GM23338 (cell line): Measurements from ENCODE around the gene LAMTOR4. TPM values are rescaled to one million over a fixed set of nuclear protein-coding genes. Genes with fewer than 3 reads are reported as not detected.
A peak's percentile ranks its signal among the peaks of the same experiment; 100 is the strongest.

Experiments
- ATAC-seq: fragments of 200-7000 bp; cut with Tn5 transposase; 3 replicates; pipeline ENCODE4 v1.9.1; 2020
- DNase-seq: peaks from one replicate; pipeline ENCODE4 v3.0.0-alpha.2; 2015; ENCODE audit warnings: low spot score
- H2AFZ ChIP-seq: fragments of 200-600 bp; sonication (generic); 2 replicates; pipeline ENCODE4 v1.8.0; 2016; ENCODE audit warnings: antibody characterized with exemption, mild to moderate bottlenecking, moderate library complexity
- H3F3A ChIP-seq: fragments of 200-600 bp; sonication (generic); replicated peaks from 2 replicates; pipeline ENCODE4 v1.8.0; 2017; ENCODE audit warnings: antibody characterized with exemption, mixed run types, low read depth
- H3K27ac ChIP-seq: fragments of 200-600 bp; sonication (generic); 2 replicates; pipeline ENCODE4 v1.6.1; 2016; ENCODE audit warnings: low read depth
- H3K27me3 ChIP-seq: fragments of 200-600 bp; sonication (generic); 2 replicates; pipeline ENCODE4 v1.8.0; 2016; ENCODE audit warnings: mild to moderate bottlenecking, mixed run types, moderate library complexity; ENCODE audit not compliant: insufficient read depth
- H3K36me3 ChIP-seq: fragments of 200-600 bp; sonication (generic); 2 replicates; pipeline ENCODE4 v1.8.0; 2016; ENCODE audit warnings: mild to moderate bottlenecking; ENCODE audit not compliant: insufficient read depth
- H3K4me1 ChIP-seq: fragments of 200-600 bp; sonication (generic); 2 replicates; pipeline ENCODE4 v1.8.0; 2016; ENCODE audit warnings: mild to moderate bottlenecking, moderate library complexity; ENCODE audit not compliant: insufficient read depth
- H3K4me2 ChIP-seq: fragments of 200-600 bp; sonication (generic); 2 replicates; pipeline ENCODE4 v1.7.1; 2017; ENCODE audit warnings: mixed run types
- H3K4me3 ChIP-seq: fragments of 200-600 bp; sonication (generic); 2 replicates; pipeline ENCODE4 v1.6.1; 2016; ENCODE audit warnings: mixed run types
- H3K79me2 ChIP-seq: fragments of 200-600 bp; sonication (generic); replicated peaks from 2 replicates; pipeline ENCODE4 v1.8.0; 2017; ENCODE audit warnings: mild to moderate bottlenecking; ENCODE audit not compliant: insufficient read depth
- H3K9me2 ChIP-seq: fragments of 200-600 bp; sonication (generic); 2 replicates; pipeline ENCODE4 v1.8.0; 2017; ENCODE audit not compliant: insufficient read depth
- H4K20me1 ChIP-seq: fragments of 200-600 bp; sonication (generic); replicated peaks from 2 replicates; pipeline ENCODE4 v1.8.0; 2017; ENCODE audit warnings: mild to moderate bottlenecking; ENCODE audit not compliant: insufficient read depth
- H3K27ac Mint-ChIP-seq: 2 replicates; pipeline ENCODE4 v1.8.0; 2020; ENCODE audit warnings: inconsistent platforms, mild to moderate bottlenecking, moderate library complexity, mixed read lengths
- H3K27me3 Mint-ChIP-seq: 3 replicates; pipeline ENCODE4 v1.8.0; 2022; ENCODE audit warnings: low read depth, mild to moderate bottlenecking, moderate library complexity, mixed read lengths, inconsistent platforms; ENCODE audit not compliant: insufficient read depth, poor library complexity
- H3K36me3 Mint-ChIP-seq: 3 replicates; pipeline ENCODE4 v1.8.0; 2021; ENCODE audit warnings: low read depth, mild to moderate bottlenecking, inconsistent platforms, moderate library complexity, mixed read lengths
- H3K4me1 Mint-ChIP-seq: 3 replicates; pipeline ENCODE4 v1.8.0; 2020; ENCODE audit warnings: mild to moderate bottlenecking, inconsistent platforms, mixed read lengths
- H3K4me3 Mint-ChIP-seq: 3 replicates; pipeline ENCODE4 v1.8.0; 2021; ENCODE audit warnings: moderate library complexity, mild to moderate bottlenecking, inconsistent platforms, mixed read lengths
- H3K9me3 Mint-ChIP-seq: 3 replicates; pipeline ENCODE4 v1.8.0; 2020; ENCODE audit warnings: moderate library complexity, mild to moderate bottlenecking, inconsistent platforms, mixed read lengths
- EZH2phosphoT487 ChIP-seq: fragments of 200-600 bp; sonication (generic); IDR thresholded peaks from one replicate; pipeline ENCODE4 v1.8.1; 2018; ENCODE audit warnings: antibody characterized with exemption; ENCODE audit not compliant: unreplicated experiment
- POLR2AphosphoS5 ChIP-seq: IDR thresholded peaks from 2 replicates; pipeline ENCODE4 v1.6.1; 2016; ENCODE audit warnings: antibody characterized with exemption, low read depth
- REST ChIP-seq: IDR thresholded peaks from one replicate; pipeline ENCODE4 v1.6.1; 2018; ENCODE audit warnings: antibody characterized with exemption; ENCODE audit not compliant: unreplicated experiment
- ZNF114 ChIP-seq: fragments of 250-450 bp; sonication (Bioruptor Pico); IDR thresholded peaks from 2 replicates; pipeline ENCODE4 v1.5.0; 2020; ENCODE audit warnings: mild to moderate bottlenecking, moderate library complexity
- ZNF331 ChIP-seq: fragments of 250-450 bp; sonication (Bioruptor Pico); IDR thresholded peaks from 2 replicates; pipeline ENCODE4 v1.5.0; 2020; ENCODE audit warnings: low read depth, mild to moderate bottlenecking, moderate library complexity
- polyA plus RNA-seq: library from polyadenylated mRNA; unstranded; fragments of >200 nt; fragmentation: Nextera tagmentation; extraction: Ambion mirVana; gene quantifications from 2 replicates; pipeline ENCODE4 v1.2.1, GENCODE V29; 2016
- total RNA-seq: library from RNA; depleted of rRNA; stranded (reverse); fragments of >200 nt; shearing (Covaris generic); gene quantifications from 2 replicates; pipeline ENCODE4 v1.2.3, GENCODE V29; 2014

Gene LAMTOR4
- total and polyA plus RNA-seq, 2 experiments from 2014 or later, result 145 to 333 TPM

GRCh38 chr7:100124301-100125230, 24.2 kb upstream of the LAMTOR4 start:
- peak overlapping the region; percentile 28; the same call in 2 of the 3 replicates for H3K4me3 Mint-ChIP-seq
- DNase-seq (no peak), ATAC-seq (no peak)
- Histone ChIP-seq H4K20me1 (no peaks in the 10 kb centered on the region; the same call in 1 of the 2 replicates), H3K4me2 (no peak overlapping the region), H3F3A (peaks cover 30% of the 10 kb centered on the region), H3K4me3 (no peak overlapping the region), H2AFZ (no peak overlapping the region), H3K27ac (no peak overlapping the region), H3K36me3 (no peaks in the 10 kb centered on the region), H3K27me3 (peaks cover 21% of the 10 kb centered on the region), H3K4me1 (peaks cover 8% of the 10 kb centered on the region), H3K79me2 (peaks cover 5% of the 10 kb centered on the region), H3K9me2 (no peaks in the 10 kb centered on the region)
- H3K4me1 Mint-ChIP-seq, result peaks cover 12% of the 10 kb centered on the region; the same call in 2 of the 3 replicates
- H3K27ac Mint-ChIP-seq, result no peak overlapping the region
- peaks cover 9% of the 10 kb centered on the region; the same call in 1 of the 3 replicates for H3K36me3 Mint-ChIP-seq
- H3K27me3 Mint-ChIP-seq, result peaks cover 28% of the 10 kb centered on the region
- no peaks in the 10 kb centered on the region for H3K9me3 Mint-ChIP-seq
- TF ChIP-seq ZNF331 (CRISPR knock-in tag) (no peak), POLR2AphosphoS5 (0 out of 2 replicates have a peak, but pooled peaks have one; percentile 22)

GRCh38 chr7:100126239-100126930, 22.3 kb upstream of the LAMTOR4 start:
- Histone ChIP-seq H3K27ac (peak overlapping the region; percentile 100), H2AFZ (peak overlapping the region; percentile 94), H3F3A (peaks cover 23% of the 10 kb centered on the region), H3K79me2 (peaks cover 5% of the 10 kb centered on the region), H3K4me1 (no peaks in the 10 kb centered on the region; the same call in 1 of the 2 replicates), H4K20me1 (no peaks in the 10 kb centered on the region; the same call in 1 of the 2 replicates), H3K9me2 (no peaks in the 10 kb centered on the region), H3K4me2 (peak overlapping the region; percentile 96), H3K4me3 (peak overlapping the region; percentile 99), H3K36me3 (no peaks in the 10 kb centered on the region), H3K27me3 (peaks cover 21% of the 10 kb centered on the region)
- DNase-seq (no peak), ATAC-seq (no peak)
- TF ChIP-seq REST (no peak), ZNF114 (0 out of 2 replicates have a peak, but pooled peaks have one; percentile 26), EZH2phosphoT487 (no peak)
- Mint-ChIP-seq H3K4me3 (peak overlapping the region; percentile 99), H3K27me3 (peaks cover 25% of the 10 kb centered on the region), H3K9me3 (no peaks in the 10 kb centered on the region), H3K4me1 (peaks cover 6% of the 10 kb centered on the region; the same call in 2 of the 3 replicates), H3K27ac (peak overlapping the region; percentile 99), H3K36me3 (peaks cover 9% of the 10 kb centered on the region; the same call in 1 of the 3 replicates)
